ENCODE results near the gene KIF26A.

The KIF26A gene

GRCh38 chr14:104148433-104149277 is 10.3 kb downstream of the KIF26A start:
- peak overlapping the region; percentile 22; the same call in 1 of the 2 replicates for H3K27ac ChIP-seq (ENCODE audit: extremely low read depth, low read depth, low read length)
- H3K4me3 ChIP-seq (ENCODE audit: low read depth, low read length), result no peak overlapping the region
- H3K4me1 ChIP-seq (ENCODE audit: control insufficient read depth, insufficient read depth, low read length), result peaks cover 11% of the 10 kb centered on the region
- no peak for TF ChIP-seq SP3 (tag by site-specific recombination; IDR thresholded peaks at IDR 0.05)
- no peak for TF ChIP-seq MYNN (tag by site-specific recombination; IDR thresholded peaks at IDR 0.05; ENCODE audit: borderline replicate concordance)
- TF ChIP-seq HOXD13 (CRISPR knock-in tag; IDR thresholded peaks at IDR 0.05; ENCODE audit: borderline replicate concordance), result no peak
- no peak for TF ChIP-seq ZEB2 (tag by site-specific recombination; IDR thresholded peaks at IDR 0.05)
- TF ChIP-seq GLIS1 (tag by site-specific recombination; IDR thresholded peaks at IDR 0.05), result peak; percentile 77
- no peak for TF ChIP-seq ZSCAN16 (tag by site-specific recombination; IDR thresholded peaks at IDR 0.05)
- TF ChIP-seq HIC1 (tag by site-specific recombination; IDR thresholded peaks at IDR 0.05), result 0 out of 2 replicates have a peak, but pooled peaks have one; percentile 18
- TF ChIP-seq ZIC2 (tag by site-specific recombination; IDR thresholded peaks at IDR 0.05), result peak; percentile 29; the same call in 1 of the 2 replicates
- TF ChIP-seq ZBTB8A (tag by site-specific recombination; IDR thresholded peaks at IDR 0.05), result no peak
- TF ChIP-seq ZNF341 (tag by site-specific recombination; IDR thresholded peaks at IDR 0.05; ENCODE audit: low read depth), result no peak
- ChIA-PET CTCF (no interaction called here), POLR2A (no interaction called here)
- H3K9me3 ChIP-seq (ENCODE audit: control insufficient read depth, insufficient read depth, low read depth, low read length), result no peaks in the 10 kb centered on the region
- peaks cover 0 to 17% of the 10 kb centered on the region in 2 experiments; a peak in 1 of 3 replicates for H3K36me3 ChIP-seq (ENCODE audit: control insufficient read depth in 2 of 2, insufficient read depth in 1 of 2, low read length in 2 of 2)

GRCh38 chr14:104149278-104149595 is 10.8 kb downstream of the KIF26A start:
- H3K9me3 ChIP-seq (ENCODE audit: control insufficient read depth, insufficient read depth, low read depth, low read length), result no peaks in the 10 kb centered on the region
- H3K36me3 ChIP-seq (ENCODE audit: control insufficient read depth in 2 of 2, insufficient read depth in 1 of 2, low read length in 2 of 2), result peaks cover 0 to 17% of the 10 kb centered on the region in 2 experiments; a peak in 1 of 3 replicates
- POLR2A ChIA-PET, result no interaction called here
- H3K4me1 ChIP-seq (ENCODE audit: control insufficient read depth, insufficient read depth, low read length), result peaks cover 11% of the 10 kb centered on the region
- H3K27ac ChIP-seq (ENCODE audit: extremely low read depth, low read depth, low read length), result peak overlapping the region; percentile 78; the same call in 1 of the 2 replicates
- TF ChIP-seq ZNF692 (tag by site-specific recombination; IDR thresholded peaks at IDR 0.05), result 0 out of 2 replicates have a peak, but pooled peaks have one; percentile 14
- no peak for TF ChIP-seq ZNF239 (tag by site-specific recombination; IDR thresholded peaks at IDR 0.05)
- TF ChIP-seq ZNF843 (tag by site-specific recombination; IDR thresholded peaks at IDR 0.05), result no peak
- TF ChIP-seq REPIN1 (tag by site-specific recombination; IDR thresholded peaks at IDR 0.05; ENCODE audit: low read depth), result no peak
- H3K4me3 ChIP-seq (ENCODE audit: low read depth, low read length), result no peak overlapping the region
- CTCF ChIA-PET, result no interaction called here

GRCh38 chr14:104149617-104150135 is 11.3 kb downstream of the KIF26A start:
- H3K27ac ChIP-seq (ENCODE audit: extremely low read depth, low read depth, low read length), result peak overlapping the region; percentile 78
- ChIA-PET POLR2A (no interaction called here), CTCF (no interaction called here)
- peaks cover 0 to 17% of the 10 kb centered on the region in 2 experiments; a peak in 1 of 3 replicates for H3K36me3 ChIP-seq (ENCODE audit: control insufficient read depth in 2 of 2, insufficient read depth in 1 of 2, low read length in 2 of 2)
- no peaks in the 10 kb centered on the region for H3K9me3 ChIP-seq (ENCODE audit: control insufficient read depth, insufficient read depth, low read depth, low read length)
- H3K4me3 ChIP-seq (ENCODE audit: low read depth, low read length), result no peak overlapping the region
- H3K4me1 ChIP-seq (ENCODE audit: control insufficient read depth, insufficient read depth, low read length), result peaks cover 11% of the 10 kb centered on the region
- no peak for TF ChIP-seq ZNF692 (tag by site-specific recombination; IDR thresholded peaks at IDR 0.05)
- TF ChIP-seq ZNF624 (tag by site-specific recombination; IDR thresholded peaks at IDR 0.05), result no peak
- TF ChIP-seq ATF2 (tag by site-specific recombination; IDR thresholded peaks at IDR 0.05; ENCODE audit: low read depth), result no peak
- no peak for TF ChIP-seq ZNF184 (tag by site-specific recombination; IDR thresholded peaks at IDR 0.05)
- no peak for TF ChIP-seq SCRT2 (tag by site-specific recombination; IDR thresholded peaks at IDR 0.05)
- no peak for TF ChIP-seq KLF7 (tag by site-specific recombination; IDR thresholded peaks at IDR 0.05; ENCODE audit: borderline replicate concordance)
- peak; percentile 27; the same call in 1 of the 2 replicates for TF ChIP-seq ZBTB6 (tag by site-specific recombination; IDR thresholded peaks at IDR 0.05)
- no peak for TF ChIP-seq ZSCAN4 (tag by site-specific recombination; IDR thresholded peaks at IDR 0.05)

Data from HEK293 (cell line).